PC-9 (cell line): ENCODE measurements around the gene DST.

Experiments used
- CTCF ChIP-seq: fragments of 200-600 bp; sonication (generic); conservative IDR thresholded peaks from 2 replicates; pipeline ENCODE4 v1.6.1; 2017; ENCODE audit warnings: mixed run types, antibody characterized with exemption, mild to moderate bottlenecking, moderate library complexity
- EZH2 ChIP-seq: fragments of 200-600 bp; sonication (generic); IDR thresholded peaks from 2 replicates; pipeline ENCODE4 v1.8.0; 2017; ENCODE audit warnings: antibody characterized with exemption, low read depth

- TF ChIP-seq CTCF (no peak), EZH2 (no peak)
Observed at GRCh38 chr6:56655996-56656395, 13.3 kb upstream of the DST start.
